Stimulated activated CD8-positive, alpha-beta memory T cell treated with anti-CD3 and anti-CD28 coated beads, Interleukin-4, amount 100 ng/mL, for 4 hours (primary cell): ENCODE results near the gene NR2E3.

Source experiments
- DNase-seq, 2 donors: peaks; one replicate each; pipeline ENCODE4 v3.0.0-alpha.2; 2020; ENCODE audit warnings: low read depth in 2 of 2, low spot score in 1 of 2

Gene NR2E3

DNA sequence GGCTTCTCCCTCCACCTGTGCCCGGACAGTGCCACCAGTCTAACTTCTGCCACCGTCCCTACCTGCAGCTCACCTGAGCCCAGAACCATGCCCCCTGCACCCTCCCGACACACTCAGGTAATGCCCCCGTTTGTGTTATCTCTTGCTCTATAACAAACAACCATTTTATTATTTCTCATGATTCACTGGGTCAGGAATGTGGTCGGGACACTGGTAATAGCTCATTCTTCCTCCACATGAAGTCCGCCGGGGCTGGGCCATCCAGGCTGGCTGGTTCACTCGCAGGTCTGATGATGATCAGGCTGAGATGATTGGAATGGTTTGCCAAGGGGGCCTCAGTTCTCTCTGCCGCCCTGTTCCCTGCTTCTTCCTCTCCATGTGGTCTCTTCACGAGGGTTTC, 20.3 kb upstream of the NR2E3 start:
- no peak for DNase-seq

- no peak for DNase-seq
Observed at GRCh38 chr15:71791975-71792374, 18.4 kb upstream of the NR2E3 start.

DNA sequence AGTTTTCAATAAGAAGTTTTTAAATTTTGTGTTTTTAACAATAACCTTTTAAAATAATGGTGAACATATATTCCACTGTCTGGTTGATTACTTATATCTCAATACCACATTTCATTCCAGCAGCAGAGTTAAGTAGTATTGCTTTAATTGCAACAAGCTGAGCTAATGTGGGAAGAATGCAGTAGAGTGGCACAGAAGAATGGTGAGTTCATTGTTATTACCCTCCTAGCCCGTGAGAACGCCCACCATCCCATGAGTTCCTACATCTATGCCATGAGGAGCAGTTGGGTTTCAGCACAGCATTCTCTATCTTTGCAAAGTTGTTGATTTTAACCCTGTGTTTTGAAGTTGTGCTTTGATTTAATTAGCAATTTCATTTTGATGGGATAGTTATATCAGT, 17.8 kb upstream of the NR2E3 start:
- no peak for DNase-seq

DNA sequence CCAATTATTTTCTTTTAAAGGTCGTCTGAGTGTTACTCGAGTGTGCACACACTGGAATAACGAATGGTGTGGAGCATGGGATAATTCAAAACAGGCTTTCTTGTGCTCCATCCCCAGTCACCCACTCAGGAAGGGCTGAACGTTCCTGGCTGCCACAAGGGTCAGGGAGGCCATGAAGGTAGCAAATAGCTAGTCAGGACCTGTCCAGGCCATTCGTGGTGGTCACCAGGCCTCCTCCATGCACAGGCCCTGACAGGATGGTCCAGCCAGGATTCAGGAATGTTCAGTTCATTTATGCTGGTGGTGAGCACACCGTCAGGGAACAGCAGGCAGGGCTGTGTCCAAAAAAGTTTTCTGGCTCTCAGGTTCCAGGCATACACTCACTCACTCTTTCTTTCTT, 11.7 kb upstream of the NR2E3 start:
- DNase-seq: no peak

GRCh38 chr15:71800190-71800589, 10.2 kb upstream of the NR2E3 start:
- DNase-seq: no peak

GRCh38 chr15:71800835-71801745, 9.3 kb upstream of the NR2E3 start:
- DNase-seq: no peak

DNA sequence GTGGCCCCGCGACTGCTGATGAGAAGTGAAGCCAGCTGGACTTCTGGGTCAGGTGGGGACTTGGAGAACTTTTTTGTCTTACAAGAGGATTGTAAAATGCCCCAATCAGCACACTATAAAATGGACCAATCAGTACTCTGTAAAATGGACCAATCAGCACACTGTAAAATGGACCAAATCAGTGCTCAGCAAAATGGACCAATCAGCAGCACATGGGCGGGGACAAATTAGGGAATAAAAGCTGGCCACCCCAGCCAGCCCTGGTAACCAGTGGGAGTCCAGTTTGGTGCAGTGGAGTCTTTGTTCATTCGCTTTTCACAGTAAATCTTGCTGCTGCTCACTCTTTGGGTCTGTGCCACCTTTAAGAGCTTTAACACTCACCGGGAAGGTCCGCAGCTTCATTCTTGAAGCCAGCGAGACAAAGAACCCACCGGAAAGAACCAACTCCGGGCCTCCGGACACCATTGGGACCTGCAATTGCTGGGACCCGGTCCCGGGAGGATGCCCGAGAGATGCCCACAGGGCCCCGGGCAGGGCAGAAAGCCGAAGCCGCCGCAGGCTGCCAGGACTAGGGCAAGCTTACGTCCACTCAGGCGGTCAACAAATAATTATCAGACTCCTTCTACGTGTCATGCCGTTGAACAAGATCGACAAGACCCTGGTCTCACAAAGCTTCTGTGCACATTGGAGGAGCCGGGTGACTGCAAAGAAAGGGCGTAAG, 8.3 kb upstream of the NR2E3 start:
- DNase-seq: no peak

- no peak for DNase-seq
Observed at GRCh38 chr15:71802770-71803169, 7.6 kb upstream of the NR2E3 start.

DNA sequence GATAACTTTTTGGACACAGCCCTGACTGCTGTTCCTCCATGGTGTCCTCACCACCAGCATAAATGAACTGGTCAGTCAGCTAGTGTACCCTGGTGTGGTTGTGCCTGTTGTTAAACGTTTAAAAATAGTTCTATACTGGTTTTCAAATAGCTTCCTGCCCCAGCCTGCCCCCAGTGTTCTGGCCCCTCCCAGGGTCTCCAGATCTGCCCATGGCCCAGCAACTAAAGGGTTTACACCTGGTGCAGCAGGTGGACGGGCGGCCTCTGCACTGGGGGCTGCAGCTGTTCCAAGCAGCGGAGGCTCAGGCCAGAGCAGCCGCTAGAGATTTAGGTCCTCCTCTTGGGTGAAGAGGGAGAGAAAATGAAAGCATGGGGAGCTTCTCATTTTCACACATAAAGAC, 6.1 kb upstream of the NR2E3 start:
- no peak for DNase-seq

GRCh38 chr15:71804695-71805470, 5.5 kb upstream of the NR2E3 start:
- no peak for DNase-seq

- DNase-seq: no peak
Observed at GRCh38 chr15:71806452-71806931, 3.9 kb upstream of the NR2E3 start.

DNA sequence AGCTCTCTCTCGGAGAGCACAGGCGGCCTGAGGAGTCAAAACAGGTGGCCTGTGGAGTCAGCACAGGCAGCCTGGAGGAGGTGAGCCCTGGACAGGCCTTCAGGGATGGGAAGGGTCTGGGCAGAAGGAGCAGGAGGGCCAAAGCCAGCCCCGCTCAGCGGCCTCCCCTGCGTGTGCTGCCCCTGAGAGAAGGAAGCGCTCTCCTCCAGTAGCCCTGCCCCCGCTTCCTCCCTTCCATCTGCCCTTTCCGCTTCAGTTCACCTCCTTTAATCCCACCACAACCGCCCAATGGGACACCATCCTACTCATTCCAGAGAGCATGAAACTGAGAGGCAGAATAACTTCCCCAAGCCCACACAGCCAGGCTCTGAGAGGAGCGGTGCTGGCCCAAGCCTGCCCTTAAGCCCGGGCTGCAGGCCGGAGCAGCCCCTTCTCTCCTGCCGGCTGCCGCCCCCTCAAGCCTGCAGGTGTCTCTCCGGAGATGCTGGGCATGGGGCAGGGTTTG, 3.2 kb upstream of the NR2E3 start:
- no peak for DNase-seq

DNA sequence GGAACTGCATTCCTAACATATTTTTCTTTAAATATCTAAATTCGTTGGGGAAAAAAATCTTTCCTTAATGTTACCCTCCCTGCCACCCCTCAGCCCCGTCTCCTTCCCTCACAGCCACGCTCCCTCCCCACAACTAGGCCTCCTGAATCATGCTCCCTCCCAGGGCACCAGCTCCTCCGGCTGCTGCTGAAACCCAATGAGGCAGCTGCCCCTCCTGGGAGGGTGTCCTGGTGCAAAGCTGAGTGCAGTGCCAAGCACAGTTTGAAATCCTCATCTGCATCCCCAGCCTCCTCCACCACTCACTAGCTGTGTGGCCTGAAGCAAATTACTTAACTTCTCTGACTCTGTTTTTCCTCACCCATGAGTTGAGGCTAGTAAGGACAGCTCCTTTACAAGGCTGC, 2.7 kb upstream of the NR2E3 start:
- DNase-seq: no peak

DNA sequence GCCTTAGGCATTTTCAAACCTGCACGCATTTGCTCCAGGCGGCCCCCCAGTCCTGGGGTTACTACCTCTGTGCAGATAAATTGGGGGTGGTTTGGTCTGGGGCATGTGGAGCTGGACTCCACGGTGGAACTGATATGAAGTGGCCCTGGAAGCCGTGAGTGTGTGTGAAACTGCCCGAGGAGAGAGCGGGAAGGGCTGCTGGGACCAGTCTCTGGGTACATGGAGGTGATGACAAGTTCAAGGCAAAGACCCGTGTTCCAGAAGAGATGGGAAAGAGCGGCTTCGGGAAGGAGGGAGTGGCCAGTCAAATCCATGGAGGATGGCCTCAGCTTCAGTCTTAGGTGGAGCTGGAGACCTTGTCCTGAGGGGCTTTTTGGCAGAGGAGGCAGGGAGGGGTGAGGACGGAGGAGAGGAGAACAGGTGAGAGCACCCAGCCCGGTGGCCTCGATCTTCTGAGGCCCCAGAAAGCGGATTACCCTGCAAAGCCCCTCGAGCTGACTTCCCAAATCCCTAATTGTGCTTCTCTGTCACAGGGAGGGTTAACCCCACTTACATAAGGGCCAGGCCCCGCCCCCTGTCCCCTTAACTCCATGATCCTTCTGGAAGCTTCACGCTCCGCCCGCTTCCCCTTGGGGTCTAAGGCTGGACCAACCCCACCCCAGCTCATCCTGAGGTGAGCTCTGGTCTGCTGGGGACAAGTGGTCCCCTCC, 1.9 kb upstream of the NR2E3 start:
- no peak for DNase-seq

DNA sequence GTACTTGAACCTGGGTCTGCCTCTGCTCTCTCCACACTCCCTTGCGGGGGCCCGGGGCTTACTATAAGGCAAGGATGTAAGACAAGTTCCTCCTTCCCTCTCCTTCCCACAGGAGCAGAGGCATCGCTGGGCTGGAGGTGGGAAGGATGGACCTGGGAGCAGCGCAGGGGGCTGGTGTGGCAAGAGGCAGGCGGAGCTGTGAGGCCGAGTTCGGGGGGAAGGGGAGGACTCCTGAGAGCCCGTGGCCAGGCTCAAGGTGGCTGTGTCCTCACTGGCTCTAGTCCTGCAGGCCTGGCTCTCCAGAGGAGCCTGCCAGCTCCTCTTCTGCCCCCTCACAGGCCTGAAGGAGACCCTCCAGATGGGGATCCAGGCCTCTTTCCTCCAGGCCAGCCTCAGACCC, 1.0 kb upstream of the NR2E3 start:
- no peak for DNase-seq

GRCh38 chr15:71811036-71811736, 832 bp downstream of the NR2E3 start:
- DNase-seq: no peak

- DNase-seq: no peak
Observed at GRCh38 chr15:71811752-71812735, 1.7 kb downstream of the NR2E3 start.

- DNase-seq: no peak
Observed at GRCh38 chr15:71812966-71813722, 2.8 kb downstream of the NR2E3 start.
